Endothelial cell of umbilical vein (primary cell): ENCODE data around the gene MOB3B.

Source experiments
- CTCF ChIP-seq, 2 donors: IDR thresholded peaks; 1 replicate in 1 of 2; 2 replicates in 1 of 2; pipeline ENCODE4 v1.5.1; 2011; ENCODE audit warnings: low read length in 2 of 2, mild to moderate bottlenecking in 2 of 2, moderate library complexity in 2 of 2, control low read depth in 1 of 2, inconsistent platforms in 1 of 2, low read depth in 1 of 2; ENCODE audit not compliant: insufficient read depth in 1 of 2; ENCODE audit errors: extremely low read depth in 1 of 2
- EZH2 ChIP-seq: IDR thresholded peaks from 2 replicates; pipeline ENCODE4 v1.6.1; 2012; ENCODE audit warnings: borderline replicate concordance, low read depth, mild to moderate bottlenecking, moderate library complexity, low read length, inconsistent platforms; ENCODE audit not compliant: severe bottlenecking
- MAX ChIP-seq: IDR thresholded peaks from 2 replicates; pipeline ENCODE4 v1.6.1; 2011; ENCODE audit not compliant: insufficient read depth, insufficient read length
- MYC ChIP-seq: IDR thresholded peaks from one replicate; pipeline ENCODE4 v1.6.1; 2011; ENCODE audit warnings: mild to moderate bottlenecking, low read depth, low read length
- POLR2A ChIP-seq: IDR thresholded peaks from 2 replicates; pipeline ENCODE4 v1.6.1; 2012; ENCODE audit warnings: low read depth, mild to moderate bottlenecking, control low read depth, low read length
- POLR2AphosphoS5 ChIP-seq: IDR thresholded peaks from 2 replicates; pipeline ENCODE4 v1.6.1; 2012; ENCODE audit warnings: low read depth, mild to moderate bottlenecking, control low read depth, low read length, moderate library complexity; ENCODE audit not compliant: insufficient read depth

GRCh38 chr9:27530915-27531755, 1.5 kb upstream of the MOB3B start:
- TF ChIP-seq POLR2AphosphoS5 (no peak), CTCF (IDR thresholded peaks at IDR 0.05; ENCODE audit: extremely low read depth in 1 of 2, insufficient read depth in 1 of 2, low read depth in 1 of 2, low read length in 2 of 2) (no peak), POLR2A (no peak), EZH2 (no peak), MAX (no peak), MYC (no peak)
